NCI-H1417 (cell line): ENCODE results near the gene CYTH1.

ENCODE experiments used
- DNase-seq, 3 experiments: peaks; one replicate each; lab custom pipeline; 2025; lab: John Stamatoyannopoulos, UW

Gene CYTH1

DNA sequence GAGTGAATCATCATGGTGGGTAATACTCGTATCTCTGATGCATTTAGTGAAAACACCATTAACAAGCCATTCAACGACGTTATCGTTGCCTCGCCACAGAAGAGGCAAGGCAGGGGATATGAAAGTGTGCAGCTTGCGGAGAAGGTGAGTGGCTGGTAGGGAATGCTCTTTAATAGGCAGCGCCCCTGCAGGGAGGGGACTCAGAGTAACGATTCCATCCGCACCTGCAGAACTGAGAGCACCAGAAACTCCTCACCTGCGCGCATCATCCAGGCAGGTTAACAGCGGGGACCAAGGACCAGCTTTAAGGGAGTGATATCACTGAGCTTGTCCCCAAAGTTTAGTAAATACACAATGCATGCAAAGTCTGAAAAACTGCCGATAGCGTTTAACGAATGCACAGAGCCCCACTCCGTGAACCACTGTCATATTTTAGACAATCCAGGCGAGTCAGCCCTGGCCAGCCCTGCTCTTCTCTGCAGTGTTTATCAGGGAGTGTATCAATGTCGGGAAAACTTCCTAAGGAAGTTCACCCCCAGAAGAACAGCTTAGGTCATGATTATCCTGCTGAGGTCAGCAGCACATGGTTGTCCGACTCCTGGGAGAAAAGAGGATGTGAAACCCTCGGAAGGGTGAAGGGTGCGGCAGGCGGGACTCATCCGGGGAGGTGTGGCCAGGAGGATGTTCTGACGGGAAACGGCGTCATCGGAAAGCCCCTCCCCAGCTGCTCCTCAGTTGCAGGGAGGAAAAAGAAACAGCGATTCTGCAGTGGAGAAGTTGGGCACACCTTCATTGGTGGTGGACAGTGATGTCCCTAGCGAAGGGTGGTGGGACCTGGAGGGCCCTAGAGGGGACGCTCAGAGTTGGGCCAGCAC is 136.4 kb downstream of the CYTH1 start:
- DNase-seq: peak in 1 of 3 experiments; percentile 46

DNA sequence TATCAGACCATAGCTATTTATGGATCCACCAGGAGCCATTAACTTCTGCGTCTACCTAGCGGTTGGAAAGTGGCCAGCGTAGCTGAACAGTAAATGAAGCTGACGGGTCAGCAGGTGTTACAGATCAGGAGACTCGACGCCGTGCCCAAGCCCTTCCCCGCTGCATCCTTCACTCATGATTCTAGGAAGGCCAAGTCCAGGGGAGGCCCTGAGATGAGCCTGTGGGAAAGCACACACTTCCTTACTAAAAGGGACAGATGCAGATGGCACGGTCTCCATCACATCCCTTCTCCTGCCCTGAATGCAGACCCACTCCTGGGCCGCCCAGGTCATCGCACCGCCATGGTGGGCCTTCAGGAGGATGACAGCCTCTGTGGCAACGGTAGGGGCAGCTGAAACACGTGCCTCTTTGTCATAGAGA is 137.1 kb downstream of the CYTH1 start:
- no peak for DNase-seq

DNA sequence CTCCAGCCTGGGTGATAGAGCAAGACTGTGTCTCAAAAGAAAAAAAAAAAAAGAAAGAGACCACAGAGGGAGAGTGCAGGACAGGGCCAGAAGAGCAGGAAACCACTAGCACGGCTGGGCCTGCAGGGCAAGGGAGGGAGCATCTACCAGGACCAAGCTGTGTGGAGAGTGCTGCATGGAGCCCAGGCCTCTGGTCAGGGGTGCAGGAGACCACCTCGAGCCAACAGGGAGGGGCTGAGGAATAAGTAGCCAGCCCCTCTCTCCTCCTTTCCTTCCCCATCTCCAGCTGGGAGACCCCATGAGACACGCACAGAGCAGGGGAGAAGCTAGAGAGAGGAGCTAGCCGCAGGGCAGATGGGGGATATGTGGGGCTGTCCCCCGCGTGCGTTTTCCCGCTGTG is 137.8 kb downstream of the CYTH1 start:
- DNase-seq: no peak

DNA sequence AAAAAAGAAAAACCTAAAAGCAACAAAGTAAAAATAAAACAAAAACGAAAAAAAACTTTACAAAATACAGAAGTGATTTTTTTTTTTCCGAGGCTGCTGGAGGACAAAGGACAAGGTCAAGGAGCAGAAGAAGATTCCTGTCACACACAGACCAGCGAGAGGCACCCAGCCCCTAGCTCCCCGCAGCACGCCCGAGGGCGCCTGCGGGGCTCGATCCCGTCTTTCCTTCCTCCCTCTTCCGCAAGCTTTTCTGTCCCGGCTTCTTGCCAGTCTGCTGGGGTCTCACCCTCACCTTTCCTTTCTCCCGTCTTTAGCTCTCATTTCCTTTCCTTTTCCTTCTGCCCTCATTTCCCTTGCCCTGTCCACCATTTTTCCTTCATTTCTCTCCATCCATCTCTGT is 138.7 kb downstream of the CYTH1 start:
- no peak for DNase-seq

DNA sequence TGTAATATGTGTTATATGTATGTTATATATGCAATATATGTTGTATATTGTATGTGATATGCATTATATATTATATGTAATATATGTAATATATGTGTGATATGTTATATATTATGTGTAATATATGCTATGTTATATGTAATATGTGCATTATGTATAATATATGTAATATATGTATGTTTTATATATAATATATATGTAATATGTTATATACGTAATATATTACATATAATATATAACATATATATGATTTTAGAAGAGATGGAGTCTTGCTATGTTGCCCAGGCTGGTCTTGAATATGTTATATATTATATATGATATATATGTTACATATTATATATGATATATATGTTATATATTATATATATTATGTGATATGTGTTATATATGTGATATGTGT is 139.4 kb downstream of the CYTH1 start:
- no peak for DNase-seq

DNA sequence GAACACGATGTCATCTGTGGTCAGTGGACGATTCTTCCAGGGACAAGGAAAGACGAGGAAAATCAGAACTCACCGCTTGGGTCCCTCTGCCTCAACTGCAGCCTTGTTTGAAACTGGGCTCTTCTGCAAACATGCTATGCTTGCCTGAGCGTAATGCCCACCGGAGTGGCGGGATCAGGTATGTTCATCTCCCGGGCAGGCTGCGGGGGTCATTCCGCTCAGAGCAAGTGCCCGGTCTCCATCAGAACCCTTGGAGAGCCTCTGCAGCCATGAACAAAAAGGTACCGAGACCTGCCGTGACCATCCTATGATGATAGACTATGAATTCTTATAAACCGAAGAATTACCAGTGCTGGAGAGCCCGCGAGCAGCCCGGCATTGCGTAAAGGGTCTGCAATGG is 140.4 kb downstream of the CYTH1 start:
- no peak for DNase-seq

DNA sequence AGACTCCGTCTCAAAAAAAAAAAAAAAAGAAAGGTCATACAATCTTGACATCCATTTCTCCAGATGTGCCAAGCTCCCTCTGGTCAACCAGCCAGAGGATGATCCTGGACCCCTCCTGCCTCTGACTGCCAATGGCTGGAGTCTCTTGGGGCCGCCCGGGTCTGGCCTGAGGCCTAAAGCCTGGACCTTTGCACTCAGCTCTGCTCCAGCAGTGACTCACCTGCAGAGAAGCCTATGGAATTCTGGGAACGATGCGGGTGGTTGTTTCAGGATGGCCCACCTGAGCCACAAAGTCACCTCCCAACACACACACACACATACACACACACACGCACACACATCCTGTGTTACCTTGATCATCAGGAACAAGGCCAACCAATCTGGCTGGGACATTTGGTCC is 140.8 kb downstream of the CYTH1 start:
- no peak for DNase-seq

DNA sequence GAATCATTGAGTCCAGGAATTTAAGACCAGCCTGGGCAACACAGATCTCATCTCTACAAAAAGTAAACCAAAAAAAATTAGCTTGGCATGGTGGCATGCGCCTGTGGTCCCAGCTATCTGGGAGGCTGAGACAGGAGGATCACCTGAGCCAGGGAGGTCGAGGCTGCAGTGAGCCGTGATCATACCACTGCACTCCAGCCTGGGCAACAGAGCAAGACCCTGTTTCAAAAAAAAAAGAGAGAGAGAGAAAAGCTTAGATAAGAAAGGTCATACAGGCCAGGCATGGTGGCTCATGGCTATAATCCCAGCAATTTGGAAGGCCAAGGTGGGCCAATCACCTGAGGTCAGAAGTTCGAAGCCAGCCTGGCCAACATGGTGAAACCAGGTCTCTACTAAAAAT is 141.4 kb downstream of the CYTH1 start:
- DNase-seq: no peak

DNA sequence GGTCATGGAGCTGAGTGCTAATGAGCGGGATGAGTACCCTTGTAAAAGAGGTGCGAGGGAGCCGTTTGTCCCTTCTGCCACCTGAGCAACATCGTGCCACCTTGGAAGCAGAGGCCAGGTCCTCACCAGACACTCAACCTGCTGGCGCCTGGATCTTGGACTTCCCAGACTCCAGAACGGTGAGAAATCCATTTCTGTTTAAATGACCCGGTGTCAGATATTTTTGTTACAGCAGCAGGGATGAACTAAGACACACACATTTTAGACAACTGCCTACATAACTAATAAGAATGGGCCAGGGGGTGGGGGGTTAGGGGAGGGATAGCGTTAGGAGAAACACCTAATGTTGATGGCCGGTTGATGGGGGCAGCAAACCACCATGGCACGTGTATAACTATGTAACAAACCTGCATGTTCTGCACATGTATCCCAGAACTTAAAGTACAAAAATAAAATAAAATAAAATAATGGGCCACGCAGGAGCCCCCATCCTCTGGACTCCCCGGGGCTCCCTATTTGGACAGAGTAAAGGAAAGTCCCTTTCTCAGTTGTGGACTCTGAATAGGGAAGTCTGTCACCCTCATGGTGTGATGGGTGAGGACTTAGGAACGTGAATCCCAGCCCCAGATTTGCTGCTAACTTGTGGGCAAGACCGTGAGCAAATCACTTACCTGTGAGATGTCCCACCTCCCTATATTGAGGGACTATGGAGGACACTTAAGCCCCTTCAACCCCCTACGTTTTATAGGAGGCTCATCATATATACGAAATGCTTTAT is 144.2 kb downstream of the CYTH1 start:
- DNase-seq: no peak

DNA sequence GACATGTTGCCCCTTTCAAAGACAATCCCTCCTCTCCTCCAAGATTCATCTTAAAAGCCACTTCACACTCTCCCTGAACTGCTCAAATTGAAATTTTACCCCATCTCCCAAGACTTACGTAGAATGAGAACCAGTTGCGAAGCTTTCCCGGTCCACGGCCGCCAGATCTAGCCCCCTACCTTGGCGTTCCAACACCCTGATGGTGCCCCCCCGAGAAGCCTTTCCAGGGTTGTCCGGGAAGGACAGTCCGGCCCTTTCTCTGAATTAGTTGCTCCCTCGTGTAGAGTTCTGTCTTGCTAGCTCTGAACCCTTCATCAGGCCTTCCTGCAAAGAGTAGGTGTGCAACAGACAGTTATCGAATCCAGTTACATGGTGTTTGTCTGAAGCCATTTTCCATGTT is 144.9 kb downstream of the CYTH1 start:
- no peak for DNase-seq

DNA sequence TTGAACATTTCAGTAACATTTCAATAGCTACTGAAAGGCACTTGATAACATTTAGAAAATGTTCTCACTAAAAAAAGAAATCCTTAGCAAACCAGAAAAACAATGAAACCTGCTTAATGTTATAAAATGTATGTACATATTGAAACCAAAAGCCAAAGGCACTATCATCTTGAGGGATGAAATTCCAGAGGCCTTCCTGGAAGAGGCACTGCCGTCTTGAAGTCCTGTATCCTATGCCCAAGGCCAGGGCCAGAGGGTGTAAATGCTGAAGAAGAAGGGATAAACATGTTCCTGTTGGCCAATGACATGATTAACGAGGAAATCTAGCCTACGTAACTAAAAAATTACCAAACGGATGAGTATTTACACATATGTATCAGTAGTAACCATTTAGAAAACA is 147.9 kb downstream of the CYTH1 start:
- no peak for DNase-seq

DNA sequence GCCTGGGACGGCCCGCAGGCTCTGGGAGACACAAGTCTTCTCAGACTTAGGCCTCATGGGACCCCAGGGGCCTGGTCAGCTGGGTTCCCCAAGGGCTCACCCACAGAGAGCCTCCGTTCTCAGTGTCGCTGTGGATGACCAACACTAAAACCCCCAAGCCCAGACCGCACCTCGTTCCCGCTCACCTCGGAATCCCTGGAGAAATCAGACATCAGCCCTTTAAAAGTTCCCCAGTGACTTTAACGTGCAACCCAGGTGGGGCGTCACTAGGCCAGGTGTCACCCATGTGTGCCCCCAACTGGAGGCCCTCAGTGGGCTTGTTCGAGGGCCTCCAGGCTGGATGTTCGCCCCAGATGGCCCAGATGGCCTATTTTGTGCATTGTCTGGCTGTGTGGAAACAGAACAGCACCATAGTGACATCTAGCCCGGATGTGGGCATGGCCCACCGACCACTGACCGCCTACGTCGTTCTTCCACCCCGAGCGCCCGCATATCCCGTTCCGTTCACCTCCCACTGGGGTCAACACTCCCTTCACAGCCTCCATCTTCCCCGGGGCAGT is 152.6 kb downstream of the CYTH1 start:
- no peak for DNase-seq

DNA sequence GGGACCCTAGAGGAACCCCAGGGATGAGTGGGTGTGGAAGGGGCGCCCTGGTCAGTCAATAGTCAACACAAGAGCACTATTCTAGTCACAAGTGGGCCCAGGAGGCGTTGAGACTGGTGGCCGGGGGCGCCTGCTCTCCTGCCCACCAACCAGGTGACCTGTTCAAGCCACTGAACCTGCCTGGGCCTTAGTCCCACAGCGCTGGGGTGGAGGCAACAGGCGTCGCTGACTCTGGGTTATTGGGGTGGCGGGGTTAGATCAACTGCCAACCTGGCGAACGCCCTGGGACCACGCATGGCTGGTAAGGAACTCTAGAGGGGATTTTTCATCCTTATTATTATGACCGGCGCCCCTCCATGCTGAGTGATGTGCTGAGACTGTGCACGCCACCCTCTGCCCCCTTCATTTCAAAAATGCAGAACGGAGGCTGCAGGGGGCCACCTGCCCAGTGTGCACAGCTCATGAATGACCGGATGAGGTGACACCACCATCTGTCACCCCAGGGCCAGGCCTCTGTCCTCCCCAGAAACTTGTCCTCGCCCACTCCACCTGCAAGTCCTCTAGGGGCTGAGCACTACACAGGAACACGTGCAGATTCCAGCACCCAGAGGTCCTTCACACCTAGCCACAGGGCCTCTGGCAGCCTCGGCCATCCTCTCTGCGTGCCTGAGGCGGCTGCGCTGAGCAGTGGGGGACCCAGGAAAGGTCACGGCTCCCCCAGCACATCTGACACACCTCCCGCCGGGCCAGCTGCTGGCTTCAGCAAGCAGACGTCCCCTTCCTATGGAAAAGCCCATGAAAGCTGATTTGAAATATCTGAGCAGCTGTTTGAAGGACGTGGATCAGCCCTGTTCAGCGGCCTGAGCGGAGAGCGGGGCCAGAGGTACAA is 153.3 kb downstream of the CYTH1 start:
- no peak for DNase-seq

DNA sequence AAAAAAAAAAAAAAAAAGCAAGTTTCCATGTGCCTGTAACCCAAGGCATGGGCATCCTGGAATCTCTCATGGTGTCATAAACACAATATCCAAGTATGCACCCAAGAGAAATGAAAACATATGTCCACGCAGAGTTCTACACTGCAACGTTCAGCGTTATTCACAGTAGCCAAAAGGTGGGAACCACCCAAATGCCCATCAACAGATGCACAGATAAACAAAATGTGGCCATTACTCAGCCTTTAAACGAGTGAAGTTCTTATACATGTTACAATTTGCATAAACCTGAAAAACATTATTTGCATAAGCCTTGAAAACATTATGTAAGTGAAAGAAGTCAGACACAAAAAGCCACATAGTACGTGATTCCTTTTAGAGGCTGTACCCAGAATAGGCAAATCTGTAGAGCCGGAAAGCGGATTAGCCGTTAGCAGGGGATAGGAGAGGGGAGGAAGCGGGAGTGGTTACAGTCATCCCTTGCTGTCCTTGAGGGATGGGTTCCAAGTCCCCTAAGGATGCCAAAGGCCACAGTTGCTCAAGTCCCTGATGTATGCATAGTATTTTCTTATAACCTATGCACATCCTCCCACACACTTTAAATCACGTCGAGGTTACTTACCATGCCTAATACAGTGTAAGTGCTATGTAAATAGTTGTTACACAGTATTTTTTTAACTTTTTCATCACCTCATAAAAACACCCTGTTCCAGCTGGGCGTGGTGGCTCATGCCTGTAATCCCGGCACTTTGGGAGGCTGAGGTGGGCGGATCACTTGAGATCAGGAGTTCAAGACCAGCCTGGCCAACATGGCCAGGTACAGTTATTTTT is 157.5 kb downstream of the CYTH1 start:
- DNase-seq: no peak
